ENCODE results near the gene ADAMTSL5.

GRCh38 chr19:1492474-1493006 is 20.3 kb downstream of the ADAMTSL5 start:
- TF ChIP-seq, protein P1, sequence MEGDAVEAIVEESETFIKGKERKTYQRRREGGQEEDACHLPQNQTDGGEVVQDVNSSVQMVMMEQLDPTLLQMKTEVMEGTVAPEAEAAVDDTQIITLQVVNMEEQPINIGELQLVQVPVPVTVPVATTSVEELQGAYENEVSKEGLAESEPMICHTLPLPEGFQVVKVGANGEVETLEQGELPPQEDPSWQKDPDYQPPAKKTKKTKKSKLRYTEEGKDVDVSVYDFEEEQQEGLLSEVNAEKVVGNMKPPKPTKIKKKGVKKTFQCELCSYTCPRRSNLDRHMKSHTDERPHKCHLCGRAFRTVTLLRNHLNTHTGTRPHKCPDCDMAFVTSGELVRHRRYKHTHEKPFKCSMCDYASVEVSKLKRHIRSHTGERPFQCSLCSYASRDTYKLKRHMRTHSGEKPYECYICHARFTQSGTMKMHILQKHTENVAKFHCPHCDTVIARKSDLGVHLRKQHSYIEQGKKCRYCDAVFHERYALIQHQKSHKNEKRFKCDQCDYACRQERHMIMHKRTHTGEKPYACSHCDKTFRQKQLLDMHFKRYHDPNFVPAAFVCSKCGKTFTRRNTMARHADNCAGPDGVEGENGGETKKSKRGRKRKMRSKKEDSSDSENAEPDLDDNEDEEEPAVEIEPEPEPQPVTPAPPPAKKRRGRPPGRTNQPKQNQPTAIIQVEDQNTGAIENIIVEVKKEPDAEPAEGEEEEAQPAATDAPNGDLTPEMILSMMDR (IDR thresholded peaks at IDR 0.05): no peak
- TF ChIP-seq POLR2A (IDR thresholded peaks at IDR 0.05): no peak
- no peak for TF ChIP-seq POLR2AphosphoS5 (IDR thresholded peaks at IDR 0.05)

All from stomach (tissue), 4 donors.